Activated CD4-positive, alpha-beta T cell treated with anti-CD3 and anti-CD28 coated beads for 48 hours (primary cell): ENCODE results near the gene FAM216A.
"Not testable (repeated sequence)": the region's sequence is repeated elsewhere in the genome, so short reads cannot be mapped to it uniquely, and the experiment has no call there.

ENCODE experiments used
- DNase-seq: peaks from one replicate; pipeline ENCODE4 v3.0.0-alpha.2; 2020

The FAM216A gene

GRCh38 chr12:110468214-110469048 lies at the start of gene FAM216A, which contains the start of gene GPN3:
Gene FAM216A (plus strand): TSS chr12:110468845. CDS start chr12:110468876, 31 bp downstream.
Gene GPN3 (minus strand): TSS chr12:110468257. CDS start chr12:110468203, 54 bp downstream.
- DNase-seq = peak; percentile 96

GRCh38 chr12:110420644-110421043 lies 48.0 kb upstream of the FAM216A start:
- DNase-seq = not testable (repeated sequence)

- DNase-seq = no peak
Measured at GRCh38 chr12:110421159-110421661, 47.4 kb upstream of the FAM216A start.

- DNase-seq = no peak
Measured at GRCh38 chr12:110421701-110422100, 46.9 kb upstream of the FAM216A start.

- DNase-seq = no peak
Measured at GRCh38 chr12:110424237-110424636, 44.4 kb upstream of the FAM216A start.

DNA sequence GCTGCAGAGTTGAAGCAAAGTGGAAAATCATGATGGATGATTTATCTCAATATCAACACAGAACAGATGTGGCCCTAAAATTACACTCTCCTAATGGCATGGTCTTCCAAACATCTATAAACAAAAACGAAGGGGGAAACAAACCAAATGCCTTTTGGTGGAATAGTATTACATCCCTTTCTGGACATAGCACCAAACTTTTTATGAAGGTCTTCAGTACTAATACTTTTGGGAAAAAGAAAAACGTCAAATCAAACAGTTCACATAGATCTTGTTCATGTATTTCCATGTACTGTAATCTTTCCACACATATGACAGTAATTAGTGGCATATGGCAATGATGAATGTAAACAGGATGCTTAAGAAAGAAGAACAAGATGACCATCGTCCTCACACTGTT lies 42.2 kb upstream of the FAM216A start:
- DNase-seq = no peak

DNA sequence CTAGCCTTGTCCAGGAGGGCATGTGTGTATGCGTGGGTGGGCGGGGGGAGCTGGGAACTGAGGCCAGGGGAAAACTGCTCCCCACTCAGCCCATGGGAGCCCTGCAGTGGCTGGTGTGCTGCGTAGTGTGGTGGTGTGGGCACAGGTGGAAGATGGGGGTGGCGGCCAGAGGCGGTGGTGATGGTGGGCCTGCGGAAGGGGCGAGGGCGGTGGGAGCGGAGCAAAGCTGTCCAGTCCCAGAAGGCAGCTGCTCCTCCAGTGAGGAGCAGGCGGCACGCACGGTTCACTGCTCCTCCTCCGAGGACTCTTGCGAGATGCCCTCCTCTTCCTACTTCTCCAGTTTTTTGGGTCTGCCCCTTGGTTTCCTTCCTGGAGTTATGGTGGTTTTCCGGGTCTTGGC lies 39.0 kb upstream of the FAM216A start:
- DNase-seq = not testable (repeated sequence)

DNA sequence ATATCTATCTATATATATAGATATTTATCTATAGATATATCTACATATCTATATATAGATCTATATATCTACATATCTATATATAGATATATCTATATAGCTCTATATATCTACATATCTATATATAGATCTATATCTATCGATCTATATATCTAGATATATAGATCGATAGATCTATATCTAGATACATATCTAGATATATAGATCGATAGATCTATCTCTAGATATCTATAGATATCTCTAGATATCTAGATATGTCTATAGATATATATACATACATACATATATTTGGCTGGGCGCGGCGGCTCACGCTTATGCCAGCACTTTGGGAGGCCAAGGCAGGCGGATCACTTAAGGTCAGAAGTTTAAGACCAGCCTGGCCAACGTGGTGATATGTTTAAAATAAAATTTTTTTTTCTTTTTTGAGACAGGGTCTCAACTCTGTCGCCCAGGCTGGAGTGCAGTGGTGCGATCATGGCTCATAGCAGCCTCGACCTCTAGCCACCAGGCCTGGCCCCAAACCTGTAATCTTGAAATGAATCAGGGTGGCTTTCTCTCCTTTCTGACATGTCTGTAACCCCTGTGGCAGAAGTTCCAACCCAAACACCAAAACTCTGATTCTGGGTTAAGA lies 36.6 kb upstream of the FAM216A start:
- DNase-seq = peak; percentile 40

- DNase-seq = no peak
Measured at GRCh38 chr12:110436231-110436630, 32.4 kb upstream of the FAM216A start.

- DNase-seq = no peak
Measured at GRCh38 chr12:110444455-110444854, 24.2 kb upstream of the FAM216A start.

- DNase-seq = peak; percentile 97
Measured at GRCh38 chr12:110449799-110450497, 18.7 kb upstream of the FAM216A start, which contains the start of gene ARPC3. Gene ARPC3 (minus strand): TSS chr12:110450337. CDS start chr12:110450260, 77 bp downstream.

DNA sequence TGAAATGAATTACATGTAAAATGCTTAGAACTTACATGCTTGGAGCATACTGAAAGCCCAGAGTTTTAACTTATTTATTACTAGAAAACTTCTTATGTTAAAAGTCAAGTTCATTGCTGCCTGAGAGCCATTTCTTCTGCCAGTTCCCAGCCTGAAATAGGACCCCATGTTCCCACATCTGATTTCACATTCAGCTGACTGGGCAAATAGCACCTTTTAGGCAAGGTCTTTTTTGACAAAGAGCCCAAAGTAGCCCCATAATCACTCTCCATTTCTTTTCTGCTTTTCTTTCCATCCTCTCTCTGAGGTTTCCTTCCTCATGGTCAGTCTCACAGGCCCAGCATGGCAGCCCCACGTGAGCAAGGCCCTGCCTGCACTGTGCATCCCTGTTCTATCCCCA lies 17.4 kb upstream of the FAM216A start:
- no peak for DNase-seq

DNA sequence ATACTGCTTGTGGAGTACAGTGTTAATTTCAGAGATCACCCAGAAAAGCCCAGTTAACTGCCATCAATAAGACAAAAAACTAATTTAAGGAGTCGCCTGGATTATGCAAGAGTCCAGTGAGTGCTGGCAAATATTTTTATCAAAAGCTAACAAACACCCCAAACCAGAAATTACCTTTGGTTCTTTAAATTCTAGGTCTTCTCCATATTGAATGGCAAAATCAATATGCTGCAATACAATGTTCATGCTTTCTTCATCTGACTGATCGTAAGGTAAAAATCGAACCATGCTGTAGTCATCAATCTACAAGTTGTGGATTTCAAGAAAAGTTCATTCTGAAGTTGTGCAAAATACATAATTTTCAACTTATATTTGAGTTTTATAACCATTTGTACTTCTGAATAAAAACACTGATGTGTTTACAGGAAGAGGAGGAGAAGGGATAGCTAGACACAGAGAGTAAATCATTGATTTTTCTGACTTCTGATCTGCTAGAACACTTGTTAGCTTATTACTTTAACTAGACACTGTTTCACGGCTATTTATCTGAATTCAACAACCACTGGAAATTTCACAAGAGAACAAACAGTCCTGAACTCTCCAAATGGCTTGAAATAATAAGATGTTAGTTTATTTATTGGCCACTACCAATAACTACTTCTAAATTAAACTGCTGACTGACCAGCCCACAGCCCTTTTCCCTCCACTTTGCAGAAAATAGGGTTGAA lies 14.9 kb upstream of the FAM216A start:
- DNase-seq = no peak

DNA sequence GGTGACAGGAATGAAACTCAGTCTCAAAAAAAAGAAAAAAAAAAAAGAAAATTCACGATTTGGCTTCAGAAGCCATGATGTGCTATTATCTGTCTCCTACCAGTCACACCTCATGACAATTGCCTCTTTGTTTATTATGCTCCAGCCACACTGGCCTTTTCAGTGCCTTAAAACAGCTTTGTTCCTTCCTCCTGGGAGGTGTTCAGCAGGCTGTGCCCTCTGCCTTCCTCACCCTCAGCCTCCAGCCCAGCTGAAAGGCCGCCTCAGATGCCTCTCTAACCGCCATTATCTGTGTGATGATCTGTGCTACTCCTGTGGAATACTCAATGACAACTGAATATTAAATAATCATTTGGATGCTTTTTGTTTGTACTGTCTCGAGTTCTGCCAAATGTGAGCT lies 9.9 kb upstream of the FAM216A start:
- DNase-seq = no peak

DNA sequence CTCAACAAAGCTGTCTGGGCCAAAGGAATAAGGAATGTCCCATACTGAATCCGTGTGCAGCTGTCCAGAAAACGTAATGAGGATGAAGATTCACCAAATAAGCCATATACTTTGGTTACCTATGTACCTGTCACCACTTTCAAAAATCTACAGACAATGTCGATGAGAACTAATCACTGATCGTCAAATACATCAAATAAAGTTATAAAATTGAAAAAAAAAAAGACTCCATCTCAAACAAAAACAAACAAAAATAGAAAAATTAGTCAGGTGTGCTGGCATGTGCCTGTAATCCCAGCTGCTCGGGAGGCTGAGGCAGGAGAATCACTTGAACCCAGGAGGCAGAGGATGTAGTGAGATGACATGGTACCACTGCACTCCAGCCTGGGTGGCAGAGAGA lies 7.5 kb upstream of the FAM216A start:
- DNase-seq = not testable (repeated sequence)

DNA sequence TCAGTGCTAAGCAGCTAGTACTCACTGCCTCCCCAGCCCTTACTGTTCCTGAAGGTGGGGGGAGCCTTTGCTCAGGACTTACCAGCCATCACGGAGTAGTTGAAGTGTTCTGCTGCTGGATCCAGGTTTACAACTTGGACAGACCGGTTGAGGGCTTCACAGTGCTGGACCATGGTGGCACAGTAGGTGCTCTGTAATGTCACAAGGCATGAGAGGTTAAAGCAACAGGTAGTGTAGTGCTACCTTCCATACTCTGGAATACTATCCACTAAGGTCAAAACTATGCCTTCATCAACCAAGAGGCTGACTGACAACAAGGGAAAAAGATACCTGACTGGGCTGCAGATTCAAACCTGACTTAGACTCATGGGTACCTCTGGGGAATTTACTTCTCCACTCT lies 3.6 kb upstream of the FAM216A start:
- no peak for DNase-seq

- DNase-seq = not testable (repeated sequence)
Measured at GRCh38 chr12:110465765-110466164, 2.9 kb upstream of the FAM216A start.

GRCh38 chr12:110466791-110467190 lies 1.9 kb upstream of the FAM216A start:
- no peak for DNase-seq

DNA sequence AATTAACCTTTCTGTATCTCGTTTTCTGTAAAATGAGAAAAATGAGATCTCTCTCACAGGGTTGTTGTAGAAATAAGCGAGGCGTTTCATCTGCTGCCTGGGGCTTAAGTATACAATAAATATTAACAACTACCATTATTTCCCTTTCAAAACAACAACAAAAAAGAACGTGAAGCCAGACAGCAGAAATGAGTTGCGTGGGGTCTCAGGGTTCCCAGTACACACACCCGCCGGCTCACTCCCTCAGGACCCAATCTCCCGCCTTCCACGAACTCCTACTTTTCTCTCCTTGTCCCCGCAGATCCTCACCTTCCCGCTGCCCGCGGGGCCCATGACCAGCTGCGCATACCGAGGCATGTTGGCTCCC lies 815 bp upstream of the FAM216A start:
- no peak for DNase-seq

- no peak for DNase-seq
Measured at GRCh38 chr12:110475426-110475825, 6.8 kb downstream of the FAM216A start.

DNA sequence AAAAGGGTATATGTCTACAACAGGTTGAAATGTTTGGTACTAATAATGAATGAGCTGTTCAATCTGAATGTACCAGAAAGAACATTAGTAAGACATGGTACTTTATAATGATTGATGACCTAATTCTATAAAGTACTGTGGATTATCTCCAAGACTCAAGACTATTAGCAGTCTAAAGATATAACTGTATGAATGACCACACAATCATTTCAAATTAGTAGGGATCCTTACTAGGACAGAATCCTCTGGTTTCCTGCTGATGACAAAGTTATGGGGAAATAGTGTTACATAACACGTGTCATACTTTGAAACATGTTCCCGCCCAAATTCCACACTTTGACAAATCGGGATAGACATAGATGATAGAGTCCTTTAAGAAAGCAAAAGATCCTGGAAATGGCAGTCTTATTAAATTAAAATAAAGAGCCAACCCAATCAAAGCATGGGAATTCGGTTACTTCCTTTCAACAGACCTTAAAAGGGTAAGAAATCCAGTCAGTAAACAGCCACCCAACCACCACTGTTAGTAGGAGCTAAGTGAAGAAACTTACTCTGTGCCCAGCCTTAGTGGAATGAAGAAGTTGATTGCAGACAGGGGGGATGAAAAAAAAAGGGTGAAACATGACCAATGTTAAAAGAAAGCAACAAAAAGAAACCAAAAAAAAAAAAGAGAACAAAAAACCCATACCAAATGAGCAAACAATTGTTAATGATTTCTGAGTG lies 30.5 kb downstream of the FAM216A start:
- no peak for DNase-seq

- DNase-seq = peak; percentile 42
Measured at GRCh38 chr12:110501399-110501751, 32.7 kb downstream of the FAM216A start.
